ENCODE data around the gene EFHC1.
A peak's percentile ranks its signal among the peaks of the same experiment; 100 is the strongest.
"Not testable (repeated sequence)": the region's sequence is repeated elsewhere in the genome, so short reads cannot be mapped to it uniquely, and the experiment has no call there.

Gene EFHC1

GRCh38 chr6:52435345-52435744 lies 15.2 kb downstream of the EFHC1 start:
- FAIRE-seq = no peak
- DNase-seq (ENCODE audit: low spot score) = no peak

GRCh38 chr6:52438926-52439325 lies 18.8 kb downstream of the EFHC1 start:
- DNase-seq (ENCODE audit: low spot score) (no peak), FAIRE-seq (no peak)

- FAIRE-seq = peak; percentile 74
- peak; percentile 70 for DNase-seq (ENCODE audit: low spot score)
These were observed 34.4 kb downstream of the EFHC1 start for GRCh38 chr6:52454556-52454955.

- DNase-seq (ENCODE audit: low spot score) (no peak), FAIRE-seq (no peak)
These were observed 37.0 kb downstream of the EFHC1 start for GRCh38 chr6:52457096-52457495.

GRCh38 chr6:52461194-52461593 lies 41.1 kb downstream of the EFHC1 start:
- FAIRE-seq = not testable (repeated sequence)

GRCh38 chr6:52474173-52474572 lies 54.0 kb downstream of the EFHC1 start:
- FAIRE-seq (no peak), DNase-seq (ENCODE audit: low spot score) (no peak)

More at GRCh38 chr6:52461194-52461593, 41.1 kb downstream of the EFHC1 start:
- not testable (repeated sequence) for DNase-seq (ENCODE audit: low spot score)

GRCh38 chr6:52475307-52475706 lies 55.2 kb downstream of the EFHC1 start:
- DNase-seq (ENCODE audit: low spot score) = no peak
- FAIRE-seq = no peak

GRCh38 chr6:52482903-52483670 lies 62.9 kb downstream of the EFHC1 start:
- DNase-seq (ENCODE audit: low spot score) (no peak), FAIRE-seq (no peak)

- no peak for DNase-seq (ENCODE audit: low spot score)
- FAIRE-seq = no peak
These were observed 63.5 kb downstream of the EFHC1 start for GRCh38 chr6:52483671-52484003.

- no peak for DNase-seq (ENCODE audit: low spot score)
- FAIRE-seq = no peak
These were observed 69.7 kb downstream of the EFHC1 start for GRCh38 chr6:52489881-52490280.

- FAIRE-seq = no peak
- DNase-seq (ENCODE audit: low spot score) = no peak
These were observed 71.3 kb downstream of the EFHC1 start for GRCh38 chr6:52491203-52492069.

- no peak for FAIRE-seq
- DNase-seq (ENCODE audit: low spot score) = no peak
These were observed 73.5 kb downstream of the EFHC1 start for GRCh38 chr6:52493669-52494068.

- DNase-seq (ENCODE audit: low spot score) (no peak), FAIRE-seq (no peak)
These were observed 74.3 kb downstream of the EFHC1 start for GRCh38 chr6:52494298-52495072.

- no peak for DNase-seq (ENCODE audit: low spot score)
- no peak for FAIRE-seq
These were observed 75.8 kb downstream of the EFHC1 start for GRCh38 chr6:52495922-52496321.

GRCh38 chr6:52496631-52497030 lies 76.5 kb downstream of the EFHC1 start:
- DNase-seq (ENCODE audit: low spot score) (no peak), FAIRE-seq (no peak)

- FAIRE-seq (no peak), DNase-seq (ENCODE audit: low spot score) (no peak)
These were observed 77.7 kb downstream of the EFHC1 start for GRCh38 chr6:52497652-52498408.

- FAIRE-seq (no peak), DNase-seq (ENCODE audit: low spot score) (no peak)
These were observed 78.4 kb downstream of the EFHC1 start for GRCh38 chr6:52498538-52499017.

- no peak for FAIRE-seq
- DNase-seq (ENCODE audit: low spot score) = peak; percentile 17
These were observed 78.9 kb downstream of the EFHC1 start for GRCh38 chr6:52499026-52499425.

- FAIRE-seq = no peak
These were observed 79.6 kb downstream of the EFHC1 start for GRCh38 chr6:52499681-52500236.

GRCh38 chr6:52500238-52501129 lies 80.3 kb downstream of the EFHC1 start:
- DNase-seq (ENCODE audit: low spot score) (no peak), FAIRE-seq (no peak)

More at GRCh38 chr6:52499681-52500236, 79.6 kb downstream of the EFHC1 start:
- DNase-seq (ENCODE audit: low spot score) = no peak

All from RCC 7860 (cell line).